Natural killer cell (primary cell): ENCODE results near the gene OIP5. TPM values are rescaled to one million over a fixed set of nuclear protein-coding genes. Genes with fewer than 3 reads are reported as not detected.

Source experiments
- ATAC-seq, 3 donors: fragments of 150-1000 bp in 2 of 3; fragments of 200-7000 bp in 1 of 3; cut with Tn5 transposase; 1 replicate in 1 of 3; 2 replicates in 2 of 3; pipeline ENCODE4 v1.10.0; 2021; ENCODE audit warnings: mild to moderate bottlenecking in 2 of 3, moderate library complexity in 2 of 3
- DNase-seq, 2 donors: peaks; one replicate each; pipeline versions ENCODE4 v3.0.0 to v3.0.0-alpha.2; 2013 to 2021; ENCODE audit warnings: mixed read lengths in 1 of 2
- H3K27ac ChIP-seq: one replicate; pipeline ENCODE4 v1.5.1; 2013; ENCODE audit warnings: mild to moderate bottlenecking, low read length
- H3K27me3 ChIP-seq: one replicate; pipeline ENCODE4 v1.6.1; 2013; ENCODE audit warnings: low read length; ENCODE audit not compliant: control insufficient read depth, insufficient read depth
- H3K36me3 ChIP-seq: one replicate; pipeline ENCODE4 v1.6.1; 2013; ENCODE audit warnings: low read length; ENCODE audit not compliant: control insufficient read depth, insufficient read depth
- H3K4me1 ChIP-seq: one replicate; pipeline ENCODE4 v1.6.1; 2013; ENCODE audit warnings: low read length; ENCODE audit not compliant: control insufficient read depth, insufficient read depth
- H3K4me3 ChIP-seq: one replicate; pipeline ENCODE4 v1.5.1; 2013; ENCODE audit warnings: low read length
- H3K9me3 ChIP-seq: one replicate; pipeline ENCODE4 v1.6.1; 2013; ENCODE audit warnings: low read length; ENCODE audit not compliant: control insufficient read depth, insufficient read depth
- H3K27ac Mint-ChIP-seq, 2 donors: one replicate each; pipeline ENCODE4 v1.8.0; 2022; ENCODE audit warnings: mild to moderate bottlenecking in 2 of 2, mixed read lengths in 2 of 2, moderate library complexity in 1 of 2
- H3K27me3 Mint-ChIP-seq, 2 donors: one replicate each; pipeline ENCODE4 v1.8.0; 2022; ENCODE audit warnings: low read depth in 2 of 2, mixed read lengths in 2 of 2
- H3K36me3 Mint-ChIP-seq: one replicate; pipeline ENCODE4 v1.8.0; 2022; ENCODE audit warnings: mixed read lengths
- H3K4me1 Mint-ChIP-seq, 2 donors: one replicate each; pipeline ENCODE4 v1.8.0; 2022; ENCODE audit warnings: mixed read lengths in 2 of 2
- H3K4me3 Mint-ChIP-seq: one replicate; pipeline ENCODE4 v1.8.0; 2022; ENCODE audit warnings: mild to moderate bottlenecking, moderate library complexity, mixed read lengths
- H3K9me3 Mint-ChIP-seq, 2 donors: one replicate each; pipeline ENCODE4 v1.8.0; 2022; ENCODE audit warnings: mixed read lengths in 2 of 2
- WGBS: methylation state at CpG from one replicate; pipeline ENCODE4 v1.1.7; 2013; ENCODE audit warnings: missing lambda C conversion rate; ENCODE audit not compliant: insufficient coverage; 5-methylcytosine and 5-hydroxymethylcytosine counted together
- intact Hi-C: fragments of 100-400 bp; cut with micrococcal nuclease; formaldehyde crosslinking; loops from one replicate; pipeline ENCODE4 v1.14.2; 2022
- total RNA-seq, 4 donors: library from RNA; stranded (reverse); fragments of 120-200 nt in 1 of 4; gene quantifications; one replicate each; pipeline versions ENCODE4 v1.2.3 to v1.2.4, GENCODE V29; 2013 to 2022
- TF ChIP-seq, protein P1 (sequence below): fragments of 200-600 bp; IDR thresholded peaks from one replicate; pipeline ENCODE4 v1.8.0; 2022; ENCODE audit warnings: antibody characterized with exemption

Gene OIP5
- total RNA-seq, 3 donors from 2014 or later (not counting 1 experiment from before 2014, with no cell fraction given): 0.29 to 0.64 TPM; not detected in 1

DNA sequence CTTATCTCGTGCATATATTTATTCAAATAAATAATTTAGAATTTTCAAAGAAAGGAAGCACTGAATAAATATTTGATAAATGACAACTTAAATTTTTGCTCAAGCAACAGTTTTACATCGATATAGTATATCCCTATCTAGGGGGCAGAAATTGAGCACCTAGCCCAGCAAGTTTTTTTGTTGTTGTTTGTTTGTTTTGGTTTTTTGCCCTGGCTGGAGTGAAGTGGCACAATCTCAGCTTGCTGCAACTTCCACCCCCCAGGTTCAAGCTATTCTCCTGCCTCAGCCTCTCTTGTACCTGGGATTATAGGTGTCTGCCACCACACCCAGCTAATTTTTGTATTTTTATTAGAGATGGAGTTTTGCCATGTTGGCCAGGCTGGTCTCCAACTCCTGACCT lies 42.4 kb downstream of the OIP5 start:
- no CpG with 5 or more reads among the region's 2 CpGs for WGBS
- no peak for DNase-seq
- H3K4me3 ChIP-seq: no peak overlapping the region
- no peak for ATAC-seq
- peaks cover 20% of the 10 kb centered on the region for H3K4me1 ChIP-seq
- H3K36me3 Mint-ChIP-seq: no peaks in the 10 kb centered on the region
- intact Hi-C loops: loop anchor here (10.0 kb wide), 1 partner anchor 725 kb away; the partner anchor contains the start of genes CCDC32 and RPUSD2
- H3K27me3 ChIP-seq: no peaks in the 10 kb centered on the region
- H3K36me3 ChIP-seq: peaks cover 31% of the 10 kb centered on the region
- no peaks in the 10 kb centered on the region for H3K9me3 ChIP-seq
- H3K9me3 Mint-ChIP-seq: no peaks in the 10 kb centered on the region
- H3K4me3 Mint-ChIP-seq: no peak overlapping the region
- no peak overlapping the region for H3K27ac Mint-ChIP-seq
- H3K4me1 Mint-ChIP-seq: peaks cover 18 to 25% of the 10 kb centered on the region in 2 donors
- no peaks in the 10 kb centered on the region for H3K27me3 Mint-ChIP-seq
- H3K27ac ChIP-seq: no peak overlapping the region
- TF ChIP-seq, protein P1, sequence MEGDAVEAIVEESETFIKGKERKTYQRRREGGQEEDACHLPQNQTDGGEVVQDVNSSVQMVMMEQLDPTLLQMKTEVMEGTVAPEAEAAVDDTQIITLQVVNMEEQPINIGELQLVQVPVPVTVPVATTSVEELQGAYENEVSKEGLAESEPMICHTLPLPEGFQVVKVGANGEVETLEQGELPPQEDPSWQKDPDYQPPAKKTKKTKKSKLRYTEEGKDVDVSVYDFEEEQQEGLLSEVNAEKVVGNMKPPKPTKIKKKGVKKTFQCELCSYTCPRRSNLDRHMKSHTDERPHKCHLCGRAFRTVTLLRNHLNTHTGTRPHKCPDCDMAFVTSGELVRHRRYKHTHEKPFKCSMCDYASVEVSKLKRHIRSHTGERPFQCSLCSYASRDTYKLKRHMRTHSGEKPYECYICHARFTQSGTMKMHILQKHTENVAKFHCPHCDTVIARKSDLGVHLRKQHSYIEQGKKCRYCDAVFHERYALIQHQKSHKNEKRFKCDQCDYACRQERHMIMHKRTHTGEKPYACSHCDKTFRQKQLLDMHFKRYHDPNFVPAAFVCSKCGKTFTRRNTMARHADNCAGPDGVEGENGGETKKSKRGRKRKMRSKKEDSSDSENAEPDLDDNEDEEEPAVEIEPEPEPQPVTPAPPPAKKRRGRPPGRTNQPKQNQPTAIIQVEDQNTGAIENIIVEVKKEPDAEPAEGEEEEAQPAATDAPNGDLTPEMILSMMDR: no peak

DNA sequence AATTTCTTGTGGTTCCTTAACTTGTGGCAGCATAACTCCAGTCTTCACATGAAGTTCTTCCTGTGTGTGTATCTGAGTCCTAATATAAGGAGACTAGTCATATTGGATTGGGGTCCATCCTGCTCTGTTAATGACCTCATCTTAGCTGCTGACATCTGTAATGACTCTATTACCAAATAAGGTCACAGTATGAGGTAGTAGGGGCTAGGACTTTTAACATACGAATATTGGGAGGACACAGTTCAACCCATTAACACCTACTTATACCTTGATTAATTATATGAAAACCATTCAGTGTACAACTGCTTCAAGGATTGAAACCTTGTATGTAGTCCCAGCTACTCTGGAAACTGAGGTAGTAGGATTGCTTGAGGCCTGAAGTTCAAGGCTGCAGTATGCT lies 43.9 kb downstream of the OIP5 start:
- Histone ChIP-seq H3K27me3 (no peaks in the 10 kb centered on the region), H3K4me3 (no peak overlapping the region), H3K9me3 (no peaks in the 10 kb centered on the region), H3K27ac (no peak overlapping the region), H3K36me3 (peaks cover 30% of the 10 kb centered on the region), H3K4me1 (peaks cover 24% of the 10 kb centered on the region)
- WGBS: no CpG with 5 or more reads among the region's 1 CpG
- Mint-ChIP-seq H3K27me3 (no peaks in the 10 kb centered on the region), H3K9me3 (no peaks in the 10 kb centered on the region), H3K27ac (peak overlapping the region in 1 of 2 donors; percentile 34), H3K4me1 (peaks cover 31 to 32% of the 10 kb centered on the region in 2 donors), H3K4me3 (no peak overlapping the region), H3K36me3 (no peaks in the 10 kb centered on the region)
- DNase-seq (no peak), ATAC-seq (no peak)
- intact Hi-C loops: loop anchor here (10.0 kb wide), 1 partner anchor 724 kb away; the partner anchor contains the start of genes CCDC32 and RPUSD2
- TF ChIP-seq, protein P1: no peak

- Mint-ChIP-seq H3K27ac (peak overlapping the region; percentile 40 to 50), H3K9me3 (no peaks in the 10 kb centered on the region), H3K4me3 (peak overlapping the region; percentile 58), H3K27me3 (no peaks in the 10 kb centered on the region), H3K4me1 (peaks cover 38 to 41% of the 10 kb centered on the region in 2 donors), H3K36me3 (no peaks in the 10 kb centered on the region)
- H3K9me3 ChIP-seq: no peaks in the 10 kb centered on the region
- no peaks in the 10 kb centered on the region for H3K27me3 ChIP-seq
- TF ChIP-seq, protein P1: no peak
- peaks cover 25% of the 10 kb centered on the region for H3K4me1 ChIP-seq
- intact Hi-C loops: loop anchor here (10.0 kb wide), 1 partner anchor 722 kb away; the partner anchor contains the start of genes CCDC32 and RPUSD2
- ATAC-seq: no peak
- no peak overlapping the region for H3K4me3 ChIP-seq
- H3K36me3 ChIP-seq: peaks cover 30% of the 10 kb centered on the region
- no peak for DNase-seq
- WGBS: 100% methylated on average over 3 of the region's 6 CpGs
- no peak overlapping the region for H3K27ac ChIP-seq
These were observed 45.6 kb downstream of the OIP5 start for GRCh38 chr15:41286665-41287333.
